GM19324 (cell line): Measurements from ENCODE around the gene OR4C6.

Source experiments
- ATAC-seq: cut with Tn5 transposase; IDR thresholded peaks from one replicate; pipeline ENCODE4 v1.9.1; 2021; ENCODE audit warnings: mild to moderate bottlenecking, moderate library complexity; ENCODE audit not compliant: unreplicated experiment, low FRiP score

Gene OR4C6

DNA sequence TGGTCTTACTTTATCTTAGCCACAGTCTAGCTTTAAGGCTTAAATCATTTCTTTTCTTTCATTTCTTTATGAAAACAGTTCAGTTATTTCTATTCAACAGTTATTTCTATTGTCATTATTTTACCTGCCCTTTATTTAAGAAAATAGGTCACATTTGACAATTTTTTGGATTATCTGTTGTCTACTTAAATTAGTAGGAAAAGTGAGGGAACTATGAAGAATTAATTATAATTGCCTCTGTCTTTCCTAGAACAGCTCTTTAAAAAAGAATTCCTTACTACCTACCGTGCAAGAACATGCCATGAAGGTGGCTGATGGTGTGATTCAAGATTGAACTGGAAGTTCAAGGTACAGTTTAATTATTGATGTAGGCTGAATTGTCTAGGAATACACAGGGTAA lies at the start of gene OR4C6:
Gene OR4C6 (plus strand): TSS at position 301 of the 400 bp plus-strand sequence. CDS start 2,966 bp downstream, outside the sequence.
- ATAC-seq = no peak

DNA sequence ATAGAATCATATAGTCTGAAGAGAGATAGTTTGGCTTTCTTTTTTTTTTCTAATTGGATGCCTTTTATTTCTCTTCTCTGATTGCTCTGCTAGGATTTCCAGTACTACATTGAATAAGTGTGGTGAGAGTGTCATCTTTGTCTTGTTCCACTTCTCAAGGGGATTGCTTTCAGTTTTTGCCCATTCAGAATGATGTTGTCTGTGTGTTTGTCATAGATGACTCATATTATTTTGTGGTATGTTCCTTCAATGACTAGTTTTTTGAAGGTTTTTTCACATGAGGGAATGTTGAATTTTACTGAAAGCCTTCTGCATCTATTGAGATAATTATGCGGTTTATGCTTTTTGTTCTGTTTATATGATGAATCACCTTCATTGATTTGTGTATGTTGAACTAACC lies 37.5 kb upstream of the OR4C6 start:
- no peak for ATAC-seq

DNA sequence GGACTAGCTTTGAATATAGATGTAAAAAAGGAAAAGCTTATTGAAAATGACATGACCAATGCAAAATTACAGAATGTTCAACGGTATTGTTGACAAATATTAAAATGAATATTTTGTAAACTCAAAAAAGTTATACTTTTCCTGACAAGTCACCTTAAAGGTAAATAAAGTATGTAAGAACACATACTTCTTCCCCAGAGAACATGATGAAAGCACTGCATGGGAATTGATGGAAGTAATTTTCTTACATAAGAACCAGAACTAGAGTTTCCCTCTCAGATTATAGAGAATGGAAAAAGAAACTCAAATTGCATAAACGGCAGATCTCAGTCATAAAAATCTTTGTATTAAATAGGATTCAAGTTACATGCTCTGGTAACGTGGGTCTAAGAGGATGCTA lies 27.2 kb upstream of the OR4C6 start, which contains the start of gene OR4P4:
Gene OR4P4 (plus strand): TSS at position 301 of the 400 bp plus-strand sequence.
- ATAC-seq = no peak

DNA sequence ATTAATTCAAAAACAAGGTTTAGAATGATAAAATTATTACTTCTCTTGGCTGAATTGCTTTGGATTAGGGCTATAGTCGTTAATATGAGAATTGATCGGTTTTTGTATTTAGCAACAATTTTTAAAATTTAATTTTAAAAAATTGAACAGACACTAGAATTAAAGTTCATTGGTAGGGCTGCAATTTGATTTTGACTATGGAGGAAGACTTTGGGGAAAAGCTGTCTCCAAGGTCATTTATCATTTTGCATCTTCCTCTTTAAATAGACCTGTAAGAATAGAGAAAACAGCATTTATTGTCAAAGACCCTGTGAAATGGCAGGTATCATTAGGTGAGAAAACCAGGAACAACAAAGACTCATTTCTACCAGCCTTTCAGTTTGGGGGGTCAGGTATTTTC lies 14.0 kb upstream of the OR4C6 start, which contains the start of gene OR4S2:
Gene OR4S2 (plus strand): TSS at position 301 of the 400 bp plus-strand sequence. CDS start 2,577 bp downstream, outside the sequence.
- ATAC-seq = no peak

DNA sequence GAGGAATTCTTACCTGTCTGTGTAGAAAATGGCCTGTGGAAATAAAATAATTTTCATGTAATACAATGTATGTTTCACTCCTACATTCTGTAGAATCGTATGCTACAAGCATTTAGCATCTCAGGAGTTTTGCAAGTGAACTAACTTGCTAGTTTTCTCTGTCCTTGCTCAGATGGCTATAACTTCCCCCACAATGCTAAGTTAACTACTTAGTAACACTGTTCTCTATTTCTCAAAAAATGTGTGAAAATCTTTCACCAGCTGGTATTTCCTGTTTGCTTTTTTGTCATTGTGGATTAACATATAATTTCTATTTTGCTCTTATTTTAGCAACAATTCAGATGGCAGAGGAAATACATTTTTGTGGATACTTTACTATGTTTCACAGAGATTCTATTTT lies 9.4 kb upstream of the OR4C6 start:
- no peak for ATAC-seq

DNA sequence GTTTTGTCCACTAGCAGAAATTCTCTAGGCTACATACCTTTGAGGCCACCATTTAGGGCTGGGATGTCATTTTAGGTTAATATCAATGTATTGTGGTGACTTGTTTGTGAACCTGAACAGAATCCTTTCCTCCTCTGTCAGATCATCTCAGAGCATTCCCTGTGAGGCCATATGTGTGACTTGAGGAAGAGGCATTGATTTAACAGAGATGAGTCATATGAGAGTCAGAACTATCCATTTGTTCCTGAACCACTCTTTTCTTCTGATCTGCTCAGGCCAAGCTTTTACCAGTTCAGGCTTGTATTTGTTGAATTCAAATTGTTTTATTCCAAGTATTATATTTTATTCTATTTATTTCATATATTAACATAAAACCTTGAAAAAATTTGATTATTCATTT lies 6.9 kb upstream of the OR4C6 start:
- no peak for ATAC-seq

DNA sequence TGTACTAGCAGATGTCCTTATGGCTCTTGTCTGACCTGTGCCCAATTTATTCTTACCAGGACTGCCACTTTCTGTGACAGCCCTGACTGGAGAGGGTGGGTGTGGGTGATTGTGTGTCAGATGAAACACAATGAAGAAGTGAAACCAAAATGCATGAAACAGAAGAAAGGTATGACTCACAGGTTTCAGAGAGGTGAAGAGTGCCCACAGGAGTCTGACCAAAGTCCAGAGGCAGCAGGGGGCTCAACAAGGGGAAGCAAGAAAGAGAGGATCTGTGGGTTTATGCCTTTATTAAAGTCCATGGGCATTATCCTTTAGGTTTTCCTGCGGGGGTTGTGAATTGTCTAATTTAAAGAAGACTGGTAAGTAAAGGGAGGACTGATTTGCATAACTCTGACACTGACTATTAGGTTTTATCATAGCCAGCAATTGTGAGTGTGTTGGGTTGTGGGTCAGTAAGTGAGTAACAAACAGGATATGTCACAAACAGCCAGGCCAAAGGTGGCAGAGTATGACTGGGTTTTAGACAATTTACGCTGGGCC lies 3.9 kb upstream of the OR4C6 start:
- peak; percentile 95 for ATAC-seq

DNA sequence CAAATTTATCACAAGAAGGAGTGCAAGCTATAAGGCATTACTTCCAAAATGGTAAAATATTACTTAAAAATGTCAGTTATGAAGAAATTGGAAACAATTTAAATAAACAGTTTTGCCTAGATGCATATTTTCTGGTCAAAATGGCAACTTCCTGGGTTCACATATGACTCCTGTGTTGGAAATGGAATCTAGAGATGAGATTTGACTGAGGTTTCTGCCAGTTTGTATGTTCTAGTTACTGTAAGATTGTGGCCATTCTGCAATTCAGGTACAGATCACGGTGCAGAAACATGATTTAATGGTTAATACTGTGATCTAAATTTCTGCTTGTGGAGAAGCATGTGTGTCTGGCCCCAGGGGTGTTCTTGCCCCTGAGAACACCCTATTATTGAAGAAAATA lies 3.4 kb upstream of the OR4C6 start:
- peak; percentile 54 for ATAC-seq

DNA sequence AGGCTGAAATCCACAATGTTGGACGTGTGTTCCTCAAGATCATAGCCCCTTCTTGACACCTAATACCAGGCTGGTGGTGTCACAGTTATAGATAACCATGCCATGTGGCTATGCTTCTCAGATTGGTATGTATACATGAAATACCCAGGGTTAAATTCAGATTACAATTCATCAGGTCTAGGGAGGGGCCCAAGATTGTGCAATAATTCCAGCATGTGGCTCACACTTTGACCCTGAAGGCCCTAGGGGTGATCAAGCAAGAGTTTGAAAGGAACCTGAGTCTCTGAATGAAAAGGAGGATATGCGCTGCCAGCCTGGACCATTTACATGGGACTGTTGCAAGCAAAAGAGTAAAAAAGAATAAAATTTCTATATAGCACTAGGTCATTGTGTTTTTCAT lies 7.4 kb downstream of the OR4C6 start:
- no peak for ATAC-seq

DNA sequence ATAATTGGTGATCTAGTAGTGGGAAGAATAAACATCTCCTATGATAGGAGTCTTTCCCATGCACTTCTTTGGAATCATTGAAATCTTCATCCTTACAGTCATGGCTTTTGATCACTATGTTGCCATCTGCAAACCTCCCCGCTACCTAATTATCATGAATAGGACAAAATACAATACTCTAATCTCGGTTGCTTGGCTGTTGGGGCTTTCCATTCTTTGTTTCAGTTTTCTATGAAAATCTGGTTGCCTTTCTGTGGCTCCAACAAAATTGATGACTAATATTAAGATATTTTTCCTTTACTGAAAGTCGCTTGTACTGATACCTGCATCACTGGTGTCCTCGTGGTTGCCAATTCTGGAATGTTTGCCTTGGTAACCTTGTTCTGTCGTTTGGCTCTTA lies 11.9 kb downstream of the OR4C6 start:
- ATAC-seq = no peak

DNA sequence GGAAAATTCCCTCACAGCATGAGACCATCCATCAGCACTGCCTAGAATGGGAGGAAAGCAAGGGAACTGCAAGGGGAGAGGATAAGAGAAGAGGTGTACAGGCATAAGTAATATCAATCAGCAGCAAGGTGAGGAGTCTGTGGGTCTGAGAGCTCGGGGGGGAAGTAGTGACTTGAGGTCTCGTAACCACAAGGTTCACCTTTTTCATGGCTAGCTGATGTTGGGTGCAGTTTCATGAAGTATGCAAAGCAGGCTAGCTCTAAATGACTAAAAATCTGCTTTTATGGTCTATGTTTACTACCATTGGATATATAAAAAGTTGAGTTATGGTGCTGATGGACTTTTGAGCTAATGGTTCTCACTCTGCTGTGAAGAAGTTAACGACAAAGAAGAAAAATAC lies 35.8 kb downstream of the OR4C6 start:
- ATAC-seq = peak; percentile 95

DNA sequence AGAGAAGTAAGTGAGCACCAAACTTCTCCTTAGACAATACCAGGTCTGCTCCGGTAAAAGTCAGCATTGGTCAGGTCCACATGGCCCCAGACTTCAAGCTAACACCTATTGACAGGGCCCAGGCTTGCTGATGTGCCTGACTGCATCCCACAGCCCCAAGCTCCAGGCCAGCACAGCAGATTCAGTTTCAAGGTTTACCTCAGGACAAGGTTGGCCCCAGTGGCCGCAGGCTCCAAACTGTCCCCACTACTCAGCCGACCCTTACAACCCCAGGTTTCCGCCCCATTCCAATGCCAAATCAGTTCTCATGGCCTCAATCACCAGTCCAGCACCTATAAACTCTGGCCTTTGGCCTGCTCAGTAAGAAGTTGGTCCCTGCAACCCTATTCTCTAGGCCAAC lies 39.4 kb downstream of the OR4C6 start:
- ATAC-seq = no peak

DNA sequence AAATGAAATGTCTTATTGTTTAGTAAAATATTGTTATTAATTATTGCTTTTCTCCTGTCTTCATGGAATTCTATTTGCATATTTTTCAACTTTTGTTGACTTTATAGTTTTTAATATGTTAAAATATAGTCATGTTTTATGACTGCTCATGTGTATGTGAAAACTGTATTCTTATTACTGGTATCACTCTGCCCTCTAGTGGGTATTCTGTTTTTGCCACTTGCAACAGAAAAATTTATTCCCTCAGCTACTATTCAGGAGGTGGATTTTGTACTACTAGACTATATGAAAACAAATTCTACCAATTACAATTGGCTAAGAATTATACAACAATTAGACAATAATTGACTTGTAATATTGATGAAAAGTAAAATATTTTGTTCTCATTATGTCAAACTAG lies 45.0 kb downstream of the OR4C6 start:
- ATAC-seq = peak; percentile 61

DNA sequence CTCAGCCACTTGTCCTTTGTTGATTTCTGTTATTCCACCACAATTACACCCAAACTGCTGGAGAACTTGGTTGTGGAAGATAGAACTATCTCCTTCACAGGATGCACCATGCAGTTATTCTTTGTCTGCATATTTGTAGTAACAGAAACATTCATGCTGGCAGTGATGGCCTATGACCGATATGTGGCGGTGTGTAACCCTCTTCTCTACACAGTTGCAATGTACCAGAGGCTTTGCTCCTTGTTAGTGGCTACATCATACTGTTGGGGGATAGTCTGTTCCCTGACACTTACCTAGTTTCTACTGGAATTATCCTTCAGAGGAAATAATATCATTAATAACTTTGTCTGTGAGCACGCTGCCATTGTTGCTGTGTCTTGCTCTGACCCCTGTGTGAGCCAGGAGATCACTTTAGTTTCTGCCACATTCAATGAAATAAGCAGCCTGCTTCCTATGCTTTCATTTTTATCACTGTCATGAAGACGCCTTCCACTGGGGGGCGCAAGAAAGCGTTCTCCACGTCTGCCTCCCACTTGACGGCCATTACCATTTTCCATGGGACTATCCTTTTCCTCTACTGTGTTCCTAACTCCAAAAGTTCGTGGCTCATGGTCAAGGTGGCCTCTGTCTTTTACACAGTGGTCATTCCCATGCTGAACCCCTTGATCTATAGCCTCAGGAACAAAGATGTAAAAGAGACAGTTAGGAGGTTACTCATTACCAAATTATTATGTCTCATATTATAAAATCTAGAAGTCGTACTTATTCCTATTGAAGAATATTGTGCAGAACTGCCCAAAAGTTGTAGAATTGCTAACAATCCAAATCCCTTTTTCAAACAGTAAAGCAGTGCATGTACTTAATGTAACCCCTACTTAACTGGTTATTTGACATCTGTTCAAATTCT lies 53.2 kb downstream of the OR4C6 start:
- peak; percentile 60 for ATAC-seq
